Esophagus squamous epithelium (tissue), 5 donors: Measurements from ENCODE around the gene GAS2. TPM values are rescaled to one million over a fixed set of nuclear protein-coding genes. Genes with fewer than 3 reads are reported as not detected.

ENCODE experiments used
- DNase-seq: peaks from one replicate; lab custom pipeline; 2025; lab: John Stamatoyannopoulos, UW
- H3K27ac ChIP-seq, 4 donors: fragments of 200-600 bp; sonication (generic); one replicate each; pipeline ENCODE4 v1.5.1; 2016 to 2019; ENCODE audit warnings: mild to moderate bottlenecking in 1 of 4
- H3K27me3 ChIP-seq, 4 donors: fragments of 200-600 bp; sonication (generic); 1 replicate in 3 of 4; 2 replicates in 1 of 4; pipeline versions ENCODE4 v1.5.1 to v1.6.0; 2017 to 2021; ENCODE audit warnings: antibody characterized with exemption in 1 of 4
- H3K36me3 ChIP-seq, 3 donors: fragments of 200-600 bp; sonication (generic); one replicate each; pipeline ENCODE4 v1.5.1; 2016 to 2019
- H3K4me1 ChIP-seq, 3 donors: fragments of 200-600 bp; sonication (generic); one replicate each; pipeline ENCODE4 v1.5.1; 2017 to 2019
- H3K4me3 ChIP-seq, 4 donors: fragments of 200-600 bp; sonication (generic); 1 replicate in 3 of 4; 2 replicates in 1 of 4; pipeline ENCODE4 v1.5.1; 2016 to 2019; ENCODE audit warnings: mild to moderate bottlenecking in 2 of 4, moderate library complexity in 1 of 4
- H3K9me3 ChIP-seq, 3 donors: fragments of 200-600 bp; sonication (generic); one replicate each; pipeline ENCODE4 v1.5.1; 2016 to 2019
- POLR2A ChIP-seq, 4 donors: fragments of 450-650 bp; IDR thresholded peaks; one replicate each; pipeline ENCODE4 v1.6.1; 2017; ENCODE audit warnings: antibody characterized with exemption in 4 of 4, mild to moderate bottlenecking in 4 of 4, moderate library complexity in 3 of 4
- WGBS, 2 donors: methylation state at CpG; one replicate each; pipeline ENCODE4 v1.1.5; 2018; 5-methylcytosine and 5-hydroxymethylcytosine counted together
- intact Hi-C: fragments of 100-400 bp; cut with DNase I; formaldehyde crosslinking; loops from one replicate; pipeline ENCODE4 v1.15.0; 2022
- total RNA-seq, 4 donors: library from RNA; depleted of rRNA; stranded (reverse); fragments of >200 nt; gene quantifications; one replicate each; pipeline ENCODE4 v1.1.0, GENCODE V29; 2016
- TF ChIP-seq, protein P1 (sequence below), 6 experiments: fragments of 450-650 bp in 4 of 6; fragments of 200-600 bp in 2 of 6; sonication (generic) in 2 of 6; IDR thresholded peaks; one replicate each; pipeline ENCODE4 v1.5.1; 2016 to 2019; ENCODE audit warnings: antibody characterized with exemption in 6 of 6, mild to moderate bottlenecking in 4 of 6, moderate library complexity in 4 of 6
- donor health status: DM: yes; HTN: yes; CAD: no.

GAS2 gene
- total RNA-seq, 4 donors from 2014 or later = 0.15 to 4.0 (median 2.5) TPM

DNA sequence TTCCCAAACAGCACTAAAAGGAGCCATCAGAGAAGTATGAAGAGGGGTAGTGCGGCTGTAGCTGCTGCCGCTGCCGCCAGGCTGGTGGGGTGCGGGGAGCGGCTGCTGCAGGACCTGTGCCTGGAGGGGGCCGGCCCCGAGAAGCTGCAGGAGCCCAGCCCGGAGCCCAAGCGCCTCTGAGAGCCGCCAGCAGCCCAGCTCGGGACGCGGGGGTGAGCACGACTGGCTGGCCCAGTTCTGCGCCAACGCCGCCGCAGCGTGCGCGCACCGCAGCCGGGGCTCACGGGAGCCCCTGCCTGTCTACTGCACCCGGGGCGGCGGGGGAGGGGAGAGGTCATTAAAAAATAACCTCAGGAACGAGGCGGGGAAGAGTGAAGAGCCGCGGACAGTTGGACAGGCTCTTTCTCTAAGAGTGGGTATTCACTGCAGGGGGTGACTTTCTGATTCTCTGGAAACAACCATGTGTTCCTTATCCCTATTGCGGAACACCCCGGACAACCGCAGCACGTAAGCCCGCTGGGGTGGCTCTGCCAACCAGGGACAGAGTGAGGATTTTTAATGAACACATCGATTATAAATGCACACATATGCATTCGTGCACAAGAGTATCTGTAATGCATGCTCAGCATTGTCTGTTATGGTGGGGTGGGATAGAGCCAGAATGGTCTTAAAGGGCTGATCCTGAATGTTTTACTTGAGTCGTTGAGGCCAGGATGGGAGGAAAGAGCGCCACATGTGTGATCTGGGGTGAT, 453 bp downstream of the GAS2 start:
- TF ChIP-seq, protein P1, sequence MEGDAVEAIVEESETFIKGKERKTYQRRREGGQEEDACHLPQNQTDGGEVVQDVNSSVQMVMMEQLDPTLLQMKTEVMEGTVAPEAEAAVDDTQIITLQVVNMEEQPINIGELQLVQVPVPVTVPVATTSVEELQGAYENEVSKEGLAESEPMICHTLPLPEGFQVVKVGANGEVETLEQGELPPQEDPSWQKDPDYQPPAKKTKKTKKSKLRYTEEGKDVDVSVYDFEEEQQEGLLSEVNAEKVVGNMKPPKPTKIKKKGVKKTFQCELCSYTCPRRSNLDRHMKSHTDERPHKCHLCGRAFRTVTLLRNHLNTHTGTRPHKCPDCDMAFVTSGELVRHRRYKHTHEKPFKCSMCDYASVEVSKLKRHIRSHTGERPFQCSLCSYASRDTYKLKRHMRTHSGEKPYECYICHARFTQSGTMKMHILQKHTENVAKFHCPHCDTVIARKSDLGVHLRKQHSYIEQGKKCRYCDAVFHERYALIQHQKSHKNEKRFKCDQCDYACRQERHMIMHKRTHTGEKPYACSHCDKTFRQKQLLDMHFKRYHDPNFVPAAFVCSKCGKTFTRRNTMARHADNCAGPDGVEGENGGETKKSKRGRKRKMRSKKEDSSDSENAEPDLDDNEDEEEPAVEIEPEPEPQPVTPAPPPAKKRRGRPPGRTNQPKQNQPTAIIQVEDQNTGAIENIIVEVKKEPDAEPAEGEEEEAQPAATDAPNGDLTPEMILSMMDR (IDR thresholded peaks at IDR 0.05) = no peak
- TF ChIP-seq POLR2A (IDR thresholded peaks at IDR 0.05) = no peak
- intact Hi-C loops = no loop called here
- Histone ChIP-seq H3K36me3 (no peaks in the 10 kb centered on the region), H3K27ac (no peak overlapping the region), H3K9me3 (no peaks in the 10 kb centered on the region), H3K4me1 (peaks cover 0 to 23% (median 11%) of the 10 kb centered on the region in 3 donors), H3K27me3 (peaks cover 0 to 49% (median 2%) of the 10 kb centered on the region in 4 donors), H3K4me3 (peak overlapping the region; percentile 23 to 63 (median 42))
- no peak for DNase-seq
- 7 to 12% methylated on average over 13 to 20 of the region's 40 CpGs for WGBS, 2 donors

GRCh38 chr11:22668005-22668796, 1.8 kb downstream of the GAS2 start:
- no peak overlapping the region for H3K27ac ChIP-seq
- 40 to 64% methylated on average over 2 to 3 of the region's 3 CpGs for WGBS, 2 donors
- intact Hi-C loops = no loop called here
- TF ChIP-seq, protein P1 (IDR thresholded peaks at IDR 0.05) = no peak
- no peak for TF ChIP-seq POLR2A (IDR thresholded peaks at IDR 0.05)
- H3K27me3 ChIP-seq = peaks cover 0 to 49% (median 2%) of the 10 kb centered on the region in 4 donors
- peaks cover 0 to 34% (median 11%) of the 10 kb centered on the region in 3 donors for H3K4me1 ChIP-seq
- no peak for DNase-seq
- no peaks in the 10 kb centered on the region for H3K9me3 ChIP-seq
- no peak overlapping the region for H3K4me3 ChIP-seq
- H3K36me3 ChIP-seq = no peaks in the 10 kb centered on the region

DNA sequence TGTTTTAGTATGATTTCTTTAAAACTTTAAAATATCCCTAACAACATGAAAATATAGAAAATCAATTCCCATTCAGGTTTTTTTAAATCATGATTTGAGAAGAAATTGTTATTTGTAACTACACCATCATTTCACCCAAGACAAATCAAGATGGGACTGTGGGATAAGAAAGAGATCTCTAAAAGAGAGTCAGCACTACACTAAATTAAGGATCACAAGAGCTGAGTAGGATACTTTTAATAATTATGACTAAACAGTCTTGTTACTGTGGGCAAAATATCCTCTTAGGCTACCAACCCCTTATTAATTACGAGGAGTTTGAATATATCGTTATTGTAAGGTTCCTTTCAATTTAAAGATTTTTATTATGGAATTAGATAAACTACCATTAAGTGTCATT, 3.0 kb downstream of the GAS2 start:
- intact Hi-C loops = no loop called here
- peaks cover 0 to 49% (median 2%) of the 10 kb centered on the region in 4 donors for H3K27me3 ChIP-seq
- H3K27ac ChIP-seq = no peak overlapping the region
- H3K9me3 ChIP-seq = no peaks in the 10 kb centered on the region
- no peak overlapping the region for H3K4me3 ChIP-seq
- TF ChIP-seq, protein P1 (IDR thresholded peaks at IDR 0.05) = no peak
- TF ChIP-seq POLR2A (IDR thresholded peaks at IDR 0.05) = no peak
- no peaks in the 10 kb centered on the region for H3K36me3 ChIP-seq
- peaks cover 0 to 39% (median 11%) of the 10 kb centered on the region in 3 donors for H3K4me1 ChIP-seq
- WGBS, 2 donors = 77 to 93% methylated on average over 2 of the region's 2 CpGs
- DNase-seq = no peak

GRCh38 chr11:22670830-22671229, 4.4 kb downstream of the GAS2 start:
- TF ChIP-seq, protein P1 (IDR thresholded peaks at IDR 0.05) = peak in 3 of 6 experiments; percentile 27 to 58 (median 33)
- no peak for TF ChIP-seq POLR2A (IDR thresholded peaks at IDR 0.05)
- intact Hi-C loops = no loop called here
- Histone ChIP-seq H3K36me3 (no peaks in the 10 kb centered on the region), H3K27ac (no peak overlapping the region), H3K4me3 (no peak overlapping the region), H3K4me1 (peaks cover 0 to 54% (median 11%) of the 10 kb centered on the region in 3 donors), H3K9me3 (no peaks in the 10 kb centered on the region), H3K27me3 (peaks cover 0 to 39% (median 2%) of the 10 kb centered on the region in 4 donors)
- DNase-seq = no peak
- 55 to 63% methylated on average over 1 of the region's 1 CpG for WGBS, 2 donors

DNA sequence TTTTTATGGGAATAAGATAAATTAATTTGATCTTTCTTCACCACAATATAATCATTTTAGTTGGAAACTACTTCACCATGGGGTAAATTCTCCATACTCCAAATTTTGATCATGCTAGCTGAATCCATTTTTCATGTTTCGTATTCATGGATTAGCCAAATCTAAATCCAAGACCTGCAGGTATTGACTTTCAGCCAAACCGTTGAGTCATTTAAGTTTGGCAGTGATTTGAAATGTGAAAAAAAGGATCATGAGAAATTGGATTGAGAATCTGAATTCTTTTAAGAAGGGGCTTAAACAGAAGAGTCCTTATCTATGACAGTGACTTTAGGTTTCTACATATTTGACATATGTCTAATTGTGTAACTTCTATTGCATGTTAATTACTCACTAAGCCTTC, 5.3 kb downstream of the GAS2 start:
- intact Hi-C loops = no loop called here

More for the DNA sequence above, 5.3 kb downstream of the GAS2 start:
- Histone ChIP-seq H3K9me3 (no peaks in the 10 kb centered on the region), H3K27me3 (peaks cover 0 to 30% (median 2%) of the 10 kb centered on the region in 4 donors), H3K4me3 (no peak overlapping the region), H3K36me3 (no peaks in the 10 kb centered on the region), H3K27ac (no peak overlapping the region), H3K4me1 (peaks cover 0 to 55% (median 3%) of the 10 kb centered on the region in 3 donors)
- WGBS, 2 donors = 21 to 46% methylated on average over 2 of the region's 2 CpGs
- no peak for DNase-seq
- TF ChIP-seq, protein P1 (IDR thresholded peaks at IDR 0.05) = no peak
- TF ChIP-seq POLR2A (IDR thresholded peaks at IDR 0.05) = no peak
